Endothelial cell (in vitro differentiated cells): ENCODE data around the gene HACD1. TPM values are rescaled to one million over a fixed set of nuclear protein-coding genes. Genes with fewer than 3 reads are reported as not detected.

Source experiments
- DNase-seq: peaks from one replicate; pipeline ENCODE4 v3.0.0; 2021; ENCODE audit warnings: low spot score
- H3K27ac Mint-ChIP-seq: one replicate; pipeline ENCODE4 v1.8.0; 2021; ENCODE audit warnings: mixed read lengths, inconsistent platforms; ENCODE audit not compliant: unreplicated experiment
- H3K27me3 Mint-ChIP-seq: one replicate; pipeline ENCODE4 v1.8.0; 2021; ENCODE audit warnings: mild to moderate bottlenecking, moderate library complexity, mixed read lengths, inconsistent platforms; ENCODE audit not compliant: unreplicated experiment
- H3K36me3 Mint-ChIP-seq: one replicate; pipeline ENCODE4 v1.8.0; 2021; ENCODE audit warnings: mild to moderate bottlenecking, low read depth, mixed read lengths, inconsistent platforms; ENCODE audit not compliant: unreplicated experiment
- H3K4me1 Mint-ChIP-seq: one replicate; pipeline ENCODE4 v1.8.0; 2021; ENCODE audit warnings: mild to moderate bottlenecking, mixed read lengths, inconsistent platforms; ENCODE audit not compliant: unreplicated experiment
- H3K4me3 Mint-ChIP-seq: one replicate; pipeline ENCODE4 v1.8.0; 2021; ENCODE audit warnings: mild to moderate bottlenecking, mixed read lengths, inconsistent platforms; ENCODE audit not compliant: unreplicated experiment
- H3K9me3 Mint-ChIP-seq: one replicate; pipeline ENCODE4 v1.8.0; 2021; ENCODE audit warnings: mixed read lengths, inconsistent platforms; ENCODE audit not compliant: unreplicated experiment
- CTCF ChIP-seq: fragments of 200-600 bp; sonication (generic); IDR thresholded peaks from one replicate; pipeline ENCODE4 v1.5.0; 2021; ENCODE audit warnings: antibody characterized with exemption; ENCODE audit not compliant: unreplicated experiment
- total RNA-seq: library from RNA; stranded (reverse); fragmentation: NEBNext Ultra II Directional; extraction: Animal tissue kit (Norgen Biotek cat#: 25700); gene quantifications from one replicate; pipeline ENCODE4 v1.2.1, GENCODE V29; 2021; ENCODE audit not compliant: unreplicated experiment

Gene HACD1
- total RNA-seq, 1 donor from 2014 or later = 17.9 TPM

- H3K36me3 Mint-ChIP-seq = peaks cover 24% of the 10 kb centered on the region
- no peak overlapping the region for H3K4me3 Mint-ChIP-seq
- H3K27me3 Mint-ChIP-seq = peaks cover 1% of the 10 kb centered on the region
- H3K9me3 Mint-ChIP-seq = no peaks in the 10 kb centered on the region
- DNase-seq = no peak
- TF ChIP-seq CTCF = no peak
- H3K27ac Mint-ChIP-seq = no peak overlapping the region
- peaks cover 12% of the 10 kb centered on the region for H3K4me1 Mint-ChIP-seq
Observed at GRCh38 chr10:17661510-17661909, 44.3 kb upstream of the HACD1 start.

DNA sequence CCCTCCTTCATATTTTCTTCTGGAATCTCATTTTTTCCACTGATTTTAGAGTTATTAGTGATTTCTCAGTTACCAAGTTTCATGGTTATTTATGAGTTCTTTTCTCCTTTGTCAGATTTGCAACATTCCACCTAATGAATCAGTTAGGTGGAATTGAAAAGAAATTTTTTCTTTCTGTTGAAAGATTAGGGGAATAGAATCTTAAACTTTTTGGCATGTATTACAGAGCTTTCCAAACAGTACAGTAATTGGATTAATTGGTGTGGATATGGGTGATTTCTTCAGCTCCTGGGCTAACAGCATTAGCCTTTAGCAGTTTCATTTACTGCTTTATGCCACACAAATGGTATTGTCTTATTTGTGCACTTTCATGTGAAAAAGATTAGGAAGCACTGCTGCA lies 43.7 kb upstream of the HACD1 start:
- TF ChIP-seq CTCF = no peak
- H3K9me3 Mint-ChIP-seq = no peaks in the 10 kb centered on the region
- no peak overlapping the region for H3K4me3 Mint-ChIP-seq
- H3K27ac Mint-ChIP-seq = no peak overlapping the region
- H3K36me3 Mint-ChIP-seq = peaks cover 27% of the 10 kb centered on the region
- peaks cover 1% of the 10 kb centered on the region for H3K27me3 Mint-ChIP-seq
- peaks cover 12% of the 10 kb centered on the region for H3K4me1 Mint-ChIP-seq
- no peak for DNase-seq

- Mint-ChIP-seq H3K36me3 (peaks cover 27% of the 10 kb centered on the region), H3K4me3 (no peak overlapping the region), H3K27ac (no peak overlapping the region), H3K9me3 (no peaks in the 10 kb centered on the region), H3K27me3 (peaks cover 1% of the 10 kb centered on the region), H3K4me1 (peaks cover 12% of the 10 kb centered on the region)
- DNase-seq = no peak
- no peak for TF ChIP-seq CTCF
Observed at GRCh38 chr10:17659365-17659764, 42.2 kb upstream of the HACD1 start.

- Mint-ChIP-seq H3K4me3 (no peak overlapping the region), H3K27ac (no peak overlapping the region), H3K36me3 (peaks cover 30% of the 10 kb centered on the region), H3K27me3 (peaks cover 1% of the 10 kb centered on the region), H3K9me3 (no peaks in the 10 kb centered on the region), H3K4me1 (peaks cover 2% of the 10 kb centered on the region)
- DNase-seq = no peak
- TF ChIP-seq CTCF = no peak
Observed at GRCh38 chr10:17657103-17657500, 39.9 kb upstream of the HACD1 start.

DNA sequence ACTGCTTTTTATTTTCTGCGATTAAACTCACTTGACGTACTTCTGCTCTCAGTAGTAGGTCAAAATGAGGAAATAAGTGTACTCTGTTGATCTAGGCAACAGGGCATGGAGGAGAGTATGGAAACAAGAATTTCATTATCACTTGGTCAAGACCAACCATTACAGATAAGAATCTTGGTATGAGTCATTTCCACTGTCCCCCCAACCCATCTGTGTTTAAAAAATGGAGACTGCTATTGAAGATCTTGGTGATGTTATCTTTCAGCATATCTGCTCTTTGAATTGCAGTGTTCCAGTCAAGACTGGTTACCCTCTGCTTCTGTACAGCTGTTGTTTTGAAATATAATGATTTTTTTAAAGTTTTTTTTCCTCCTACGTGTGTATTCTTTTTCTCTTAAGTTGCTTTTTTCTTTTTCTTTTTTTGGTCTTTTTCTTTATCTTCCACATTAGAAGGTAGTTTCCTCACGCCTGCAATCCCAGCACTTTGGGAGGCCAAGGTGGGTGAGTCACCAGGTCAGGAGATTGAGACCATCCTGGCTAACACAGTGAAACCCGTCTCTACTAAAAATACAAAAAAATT lies 38.5 kb upstream of the HACD1 start:
- TF ChIP-seq CTCF = no peak
- H3K27ac Mint-ChIP-seq = no peak overlapping the region
- DNase-seq = no peak
- H3K36me3 Mint-ChIP-seq = peaks cover 18% of the 10 kb centered on the region
- H3K27me3 Mint-ChIP-seq = peaks cover 1% of the 10 kb centered on the region
- no peaks in the 10 kb centered on the region for H3K9me3 Mint-ChIP-seq
- H3K4me1 Mint-ChIP-seq = peaks cover under 1% of the 10 kb centered on the region
- H3K4me3 Mint-ChIP-seq = no peak overlapping the region
